GM12878 (cell line): ENCODE results near the gene MID1. TPM values are rescaled to one million over a fixed set of nuclear protein-coding genes. Genes with fewer than 3 reads are reported as not detected.

Experiments
- CREB1 ChIP-seq: IDR thresholded peaks from 2 replicates; pipeline ENCODE4 v1.6.1; 2012; ENCODE audit warnings: low read depth, mild to moderate bottlenecking, inconsistent platforms
- EGR1 ChIP-seq, 2 experiments: IDR thresholded peaks; 1 replicate in 1 of 2; 2 replicates in 1 of 2; pipeline ENCODE4 v1.6.1; 2011 to 2012; ENCODE audit warnings: low read depth in 2 of 2, low read length in 2 of 2, borderline replicate concordance in 1 of 2, mild to moderate bottlenecking in 1 of 2, moderate library complexity in 1 of 2
- MXI1 ChIP-seq: fragments of 150-350 bp; IDR thresholded peaks from 2 replicates; pipeline ENCODE4 v1.6.1; 2011; ENCODE audit warnings: low read depth, mild to moderate bottlenecking, inconsistent platforms, low read length, improper control_type of control experiment
- SMARCA5 ChIP-seq: fragments of 450-650 bp; IDR thresholded peaks from 2 replicates; pipeline ENCODE4 v1.6.1; 2017; ENCODE audit warnings: mild to moderate bottlenecking
- STAT1 ChIP-seq: fragments of 450-650 bp; conservative IDR thresholded peaks from 2 replicates; pipeline ENCODE4 v1.6.1; 2014; ENCODE audit warnings: antibody characterized with exemption, mild to moderate bottlenecking
- SUPT20H ChIP-seq: IDR thresholded peaks from 2 replicates; pipeline ENCODE4 v1.6.1; 2011; ENCODE audit warnings: low read depth, mild to moderate bottlenecking, low read length, moderate library complexity, borderline replicate concordance; ENCODE audit not compliant: control insufficient read depth
- ZNF274 ChIP-seq: IDR thresholded peaks from one replicate; pipeline ENCODE4 v1.8.0; 2011; ENCODE audit not compliant: insufficient read length, insufficient read depth
- polyA plus RNA-seq, 11 experiments: library from polyadenylated mRNA; depleted of rRNA in 4 of 11; unstranded in 6 of 11; stranded (reverse) in 5 of 11; fragments of >200 nt; fragmentation: Nextera tagmentation in 4 of 11; fragmentation: Illumina TruSeq in 1 of 11; extraction: Ambion mirVana in 4 of 11; extraction: Trizol in 1 of 11; gene quantifications; 1 replicate in 1 of 11; 2 replicates in 10 of 11; pipeline versions ENCODE4 v1.2.1 to v1.2.3, GENCODE V29; 2011 to 2016; ENCODE audit warnings: inconsistent platforms in 2 of 11, missing spikeins in 2 of 11, low read depth in 1 of 11
- total RNA-seq, 4 experiments: library from RNA; depleted of rRNA in 3 of 4; stranded (reverse); fragments of >200 nt in 3 of 4; fragmentation: Illumina TruSeq in 1 of 4; extraction: Trizol in 1 of 4; gene quantifications; 2 replicates each; pipeline versions ENCODE4 v1.2.1 to v1.2.3, GENCODE V29; 2013 to 2021
- TF ChIP-seq, protein P1 (sequence below): IDR thresholded peaks from 2 replicates; pipeline ENCODE4 v1.6.1; 2012; ENCODE audit warnings: mild to moderate bottlenecking, low read depth, low read length
- TF ChIP-seq, protein P2 (sequence below): fragments of 450-650 bp; IDR thresholded peaks from 2 replicates; pipeline ENCODE4 v1.6.1; 2014; ENCODE audit warnings: mild to moderate bottlenecking

The MID1 gene
- total and polyA plus RNA-seq, 10 of the 15 experiments (the other 5 are each of a cell fraction or from before 2014, with no cell fraction given) = 0.04 to 0.51 (median 0.14) TPM; not detected in 1

DNA sequence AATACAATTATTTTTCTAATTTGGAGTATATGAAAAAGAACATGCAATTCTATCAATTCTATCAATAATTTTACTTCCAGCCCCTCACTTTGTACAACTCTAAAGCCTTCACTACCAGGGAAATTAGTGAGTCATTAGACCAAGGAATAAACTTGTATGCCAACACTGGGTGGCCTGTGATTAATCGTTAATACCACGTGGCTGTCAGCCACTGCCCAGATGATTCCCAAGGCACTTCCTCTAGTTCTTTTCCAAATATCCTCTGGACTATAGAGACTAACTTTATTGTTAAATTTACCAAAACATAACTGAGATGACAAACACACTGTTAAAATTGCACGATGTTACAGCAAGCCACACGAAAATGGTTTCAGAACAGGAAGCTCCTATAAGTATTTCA is 45.7 kb downstream of the MID1 start (continued):
- TF ChIP-seq, protein P1, sequence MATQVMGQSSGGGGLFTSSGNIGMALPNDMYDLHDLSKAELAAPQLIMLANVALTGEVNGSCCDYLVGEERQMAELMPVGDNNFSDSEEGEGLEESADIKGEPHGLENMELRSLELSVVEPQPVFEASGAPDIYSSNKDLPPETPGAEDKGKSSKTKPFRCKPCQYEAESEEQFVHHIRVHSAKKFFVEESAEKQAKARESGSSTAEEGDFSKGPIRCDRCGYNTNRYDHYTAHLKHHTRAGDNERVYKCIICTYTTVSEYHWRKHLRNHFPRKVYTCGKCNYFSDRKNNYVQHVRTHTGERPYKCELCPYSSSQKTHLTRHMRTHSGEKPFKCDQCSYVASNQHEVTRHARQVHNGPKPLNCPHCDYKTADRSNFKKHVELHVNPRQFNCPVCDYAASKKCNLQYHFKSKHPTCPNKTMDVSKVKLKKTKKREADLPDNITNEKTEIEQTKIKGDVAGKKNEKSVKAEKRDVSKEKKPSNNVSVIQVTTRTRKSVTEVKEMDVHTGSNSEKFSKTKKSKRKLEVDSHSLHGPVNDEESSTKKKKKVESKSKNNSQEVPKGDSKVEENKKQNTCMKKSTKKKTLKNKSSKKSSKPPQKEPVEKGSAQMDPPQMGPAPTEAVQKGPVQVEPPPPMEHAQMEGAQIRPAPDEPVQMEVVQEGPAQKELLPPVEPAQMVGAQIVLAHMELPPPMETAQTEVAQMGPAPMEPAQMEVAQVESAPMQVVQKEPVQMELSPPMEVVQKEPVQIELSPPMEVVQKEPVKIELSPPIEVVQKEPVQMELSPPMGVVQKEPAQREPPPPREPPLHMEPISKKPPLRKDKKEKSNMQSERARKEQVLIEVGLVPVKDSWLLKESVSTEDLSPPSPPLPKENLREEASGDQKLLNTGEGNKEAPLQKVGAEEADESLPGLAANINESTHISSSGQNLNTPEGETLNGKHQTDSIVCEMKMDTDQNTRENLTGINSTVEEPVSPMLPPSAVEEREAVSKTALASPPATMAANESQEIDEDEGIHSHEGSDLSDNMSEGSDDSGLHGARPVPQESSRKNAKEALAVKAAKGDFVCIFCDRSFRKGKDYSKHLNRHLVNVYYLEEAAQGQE = no peak
- TF ChIP-seq, protein P2, sequence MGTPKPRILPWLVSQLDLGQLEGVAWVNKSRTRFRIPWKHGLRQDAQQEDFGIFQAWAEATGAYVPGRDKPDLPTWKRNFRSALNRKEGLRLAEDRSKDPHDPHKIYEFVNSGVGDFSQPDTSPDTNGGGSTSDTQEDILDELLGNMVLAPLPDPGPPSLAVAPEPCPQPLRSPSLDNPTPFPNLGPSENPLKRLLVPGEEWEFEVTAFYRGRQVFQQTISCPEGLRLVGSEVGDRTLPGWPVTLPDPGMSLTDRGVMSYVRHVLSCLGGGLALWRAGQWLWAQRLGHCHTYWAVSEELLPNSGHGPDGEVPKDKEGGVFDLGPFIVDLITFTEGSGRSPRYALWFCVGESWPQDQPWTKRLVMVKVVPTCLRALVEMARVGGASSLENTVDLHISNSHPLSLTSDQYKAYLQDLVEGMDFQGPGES = no peak
- TF ChIP-seq ZNF274 = no peak
- no peak for TF ChIP-seq MXI1
- TF ChIP-seq STAT1 = no peak
- no peak for TF ChIP-seq CREB1
- no peak for TF ChIP-seq SMARCA5
- no peak for TF ChIP-seq EGR1 (IDR thresholded peaks at IDR 0.05; ENCODE audit: borderline replicate concordance in 1 of 2, low read depth in 2 of 2, low read length in 2 of 2)
- TF ChIP-seq SUPT20H = no peak
- TF ChIP-seq, all 136 proteins: peak for 0
